Upper lobe of right lung (tissue), 1 donor: Measurements from ENCODE around the gene SERPINB2. TPM values are rescaled to one million over a fixed set of nuclear protein-coding genes. Genes with fewer than 3 reads are reported as not detected.

Experiments
- ATAC-seq: fragments of 200-7000 bp; cut with Tn5 transposase; one replicate; pipeline ENCODE4 v1.9.1; 2020; ENCODE audit warnings: mild to moderate bottlenecking, moderate library complexity
- DNase-seq: peaks from one replicate; pipeline ENCODE4 v3.0.0-alpha.2; 2020
- H3K27ac ChIP-seq: fragments of 200-600 bp; one replicate; pipeline ENCODE4 v1.8.0; 2022
- H3K27me3 ChIP-seq: fragments of 200-600 bp; one replicate; pipeline ENCODE4 v1.8.0; 2022; ENCODE audit warnings: mild to moderate bottlenecking
- H3K36me3 ChIP-seq: fragments of 200-600 bp; one replicate; pipeline ENCODE4 v1.8.0; 2022
- H3K4me1 ChIP-seq: fragments of 200-600 bp; one replicate; pipeline ENCODE4 v1.8.0; 2022
- H3K4me3 ChIP-seq: fragments of 200-600 bp; one replicate; pipeline ENCODE4 v1.8.0; 2022; ENCODE audit warnings: mild to moderate bottlenecking
- H3K9me3 ChIP-seq: fragments of 200-600 bp; one replicate; pipeline ENCODE4 v1.8.0; 2022
- intact Hi-C: fragments of 100-400 bp; cut with DNase I; formaldehyde crosslinking; loops from one replicate; pipeline ENCODE4 v1.11.0; 2022
- total RNA-seq: library from RNA; stranded (reverse); fragmentation: NEBNext Ultra II Directional; extraction: Animal tissue kit (Norgen Biotek cat#: 25700); gene quantifications from one replicate; pipeline ENCODE4 v1.2.1, GENCODE V29; 2021
- TF ChIP-seq, protein P1 (sequence below): fragments of 200-600 bp; IDR thresholded peaks from one replicate; pipeline ENCODE4 v1.8.0; 2022; ENCODE audit warnings: antibody characterized with exemption
- donor health status: DM: no; HTN: yes; CAD: no; lungs with severe emphysema.

Gene SERPINB2
- total RNA-seq, 1 donor from 2014 or later = 0.38 TPM

DNA sequence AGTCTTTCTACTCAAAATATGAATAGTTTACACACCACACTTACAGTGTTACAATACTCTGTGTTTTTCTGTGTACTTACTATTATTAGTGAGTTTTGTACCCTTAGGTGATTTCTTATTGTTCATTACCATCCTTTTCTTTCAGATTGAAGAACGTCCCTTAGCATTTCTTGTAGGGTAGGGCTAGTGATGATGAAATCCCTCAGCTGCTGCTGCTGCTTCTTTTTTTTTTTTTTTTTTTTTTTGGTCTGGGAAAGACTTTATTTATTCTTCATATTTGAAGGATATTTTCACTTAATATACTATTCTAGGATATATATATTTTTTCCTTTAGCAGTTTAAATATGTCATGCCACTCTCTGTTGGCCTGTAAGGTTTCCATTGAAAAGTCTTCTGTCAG, 29.0 kb upstream of the SERPINB2 start:
- Histone ChIP-seq H3K27ac (no peak overlapping the region), H3K9me3 (no peaks in the 10 kb centered on the region), H3K4me1 (no peaks in the 10 kb centered on the region), H3K4me3 (no peak overlapping the region), H3K27me3 (no peaks in the 10 kb centered on the region), H3K36me3 (no peaks in the 10 kb centered on the region)
- intact Hi-C loops = no loop called here
- TF ChIP-seq, protein P1, sequence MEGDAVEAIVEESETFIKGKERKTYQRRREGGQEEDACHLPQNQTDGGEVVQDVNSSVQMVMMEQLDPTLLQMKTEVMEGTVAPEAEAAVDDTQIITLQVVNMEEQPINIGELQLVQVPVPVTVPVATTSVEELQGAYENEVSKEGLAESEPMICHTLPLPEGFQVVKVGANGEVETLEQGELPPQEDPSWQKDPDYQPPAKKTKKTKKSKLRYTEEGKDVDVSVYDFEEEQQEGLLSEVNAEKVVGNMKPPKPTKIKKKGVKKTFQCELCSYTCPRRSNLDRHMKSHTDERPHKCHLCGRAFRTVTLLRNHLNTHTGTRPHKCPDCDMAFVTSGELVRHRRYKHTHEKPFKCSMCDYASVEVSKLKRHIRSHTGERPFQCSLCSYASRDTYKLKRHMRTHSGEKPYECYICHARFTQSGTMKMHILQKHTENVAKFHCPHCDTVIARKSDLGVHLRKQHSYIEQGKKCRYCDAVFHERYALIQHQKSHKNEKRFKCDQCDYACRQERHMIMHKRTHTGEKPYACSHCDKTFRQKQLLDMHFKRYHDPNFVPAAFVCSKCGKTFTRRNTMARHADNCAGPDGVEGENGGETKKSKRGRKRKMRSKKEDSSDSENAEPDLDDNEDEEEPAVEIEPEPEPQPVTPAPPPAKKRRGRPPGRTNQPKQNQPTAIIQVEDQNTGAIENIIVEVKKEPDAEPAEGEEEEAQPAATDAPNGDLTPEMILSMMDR = no peak
- DNase-seq (no peak), ATAC-seq (no peak)

- DNase-seq (no peak), ATAC-seq (peak; percentile 45)
- intact Hi-C loops = no loop called here
- Histone ChIP-seq H3K36me3 (no peaks in the 10 kb centered on the region), H3K4me3 (no peak overlapping the region), H3K27ac (no peak overlapping the region), H3K9me3 (no peaks in the 10 kb centered on the region), H3K27me3 (no peaks in the 10 kb centered on the region), H3K4me1 (no peaks in the 10 kb centered on the region)
- TF ChIP-seq, protein P1 = no peak
Observed at GRCh38 chr18:63859781-63860475, 27.6 kb upstream of the SERPINB2 start.

DNA sequence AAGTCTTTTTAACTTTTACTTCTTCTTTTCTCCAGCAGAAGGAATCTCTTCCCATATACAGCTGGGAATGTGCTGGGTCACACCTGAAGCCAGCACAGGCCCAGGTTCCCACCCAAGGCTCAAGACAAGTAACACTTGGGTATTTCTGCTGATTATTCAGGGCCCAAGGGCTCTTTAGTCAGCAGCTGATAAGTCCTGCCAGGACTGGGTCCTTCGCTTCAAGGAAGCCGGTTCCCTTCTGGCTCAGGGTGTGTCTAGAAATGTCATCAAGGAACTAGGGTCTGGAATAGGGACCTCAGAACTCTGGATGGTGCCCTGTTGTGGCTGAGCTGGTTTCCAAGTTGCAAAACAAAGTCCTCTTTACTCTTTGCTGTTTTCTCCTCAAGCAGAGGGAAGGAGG, 27.0 kb upstream of the SERPINB2 start:
- intact Hi-C loops = no loop called here
- Histone ChIP-seq H3K9me3 (no peaks in the 10 kb centered on the region), H3K4me1 (no peaks in the 10 kb centered on the region), H3K4me3 (no peak overlapping the region), H3K27me3 (no peaks in the 10 kb centered on the region), H3K27ac (no peak overlapping the region), H3K36me3 (no peaks in the 10 kb centered on the region)
- peak; percentile 58 for ATAC-seq
- TF ChIP-seq, protein P1 = no peak
- DNase-seq = no peak

DNA sequence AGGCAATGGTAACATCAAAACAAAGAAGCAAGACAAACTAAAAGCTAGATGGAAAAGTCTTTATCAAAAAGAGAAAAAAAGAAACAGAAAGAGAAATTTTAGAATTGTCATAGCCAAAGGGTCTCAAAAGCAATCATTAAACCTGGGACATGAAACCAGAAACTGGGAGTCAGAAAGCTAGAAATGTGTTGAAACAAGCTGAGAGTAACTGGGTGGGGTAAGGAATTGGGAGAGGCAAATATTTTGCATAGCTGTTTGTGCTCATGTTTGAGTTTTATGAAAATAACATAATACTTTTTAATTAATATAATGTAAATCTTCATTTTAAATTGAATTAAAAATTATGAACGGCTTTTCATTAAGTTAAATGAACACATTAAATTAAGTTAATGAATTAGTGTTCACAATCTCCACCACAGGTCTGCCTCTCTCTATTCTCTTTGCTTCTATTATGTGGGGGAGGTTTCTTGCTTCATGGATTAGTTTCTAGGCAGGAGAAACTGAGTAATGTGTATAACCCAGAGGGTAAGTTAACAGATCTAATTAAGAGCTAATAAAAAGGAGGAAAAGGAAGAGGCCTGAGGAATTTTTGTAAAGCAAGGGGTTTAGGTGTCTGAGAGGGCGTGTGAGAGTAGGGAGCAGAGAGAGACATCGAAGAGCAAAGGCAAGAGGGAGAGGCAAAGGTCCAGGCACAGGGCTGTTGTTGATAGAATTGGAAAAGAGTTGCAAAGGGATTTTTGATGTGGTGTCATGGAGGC, 20.0 kb upstream of the SERPINB2 start:
- intact Hi-C loops = no loop called here
- Histone ChIP-seq H3K4me3 (no peak overlapping the region), H3K9me3 (no peaks in the 10 kb centered on the region), H3K4me1 (no peaks in the 10 kb centered on the region), H3K36me3 (no peaks in the 10 kb centered on the region), H3K27me3 (no peaks in the 10 kb centered on the region), H3K27ac (no peak overlapping the region)
- ATAC-seq (no peak), DNase-seq (no peak)
- TF ChIP-seq, protein P1 = no peak

DNA sequence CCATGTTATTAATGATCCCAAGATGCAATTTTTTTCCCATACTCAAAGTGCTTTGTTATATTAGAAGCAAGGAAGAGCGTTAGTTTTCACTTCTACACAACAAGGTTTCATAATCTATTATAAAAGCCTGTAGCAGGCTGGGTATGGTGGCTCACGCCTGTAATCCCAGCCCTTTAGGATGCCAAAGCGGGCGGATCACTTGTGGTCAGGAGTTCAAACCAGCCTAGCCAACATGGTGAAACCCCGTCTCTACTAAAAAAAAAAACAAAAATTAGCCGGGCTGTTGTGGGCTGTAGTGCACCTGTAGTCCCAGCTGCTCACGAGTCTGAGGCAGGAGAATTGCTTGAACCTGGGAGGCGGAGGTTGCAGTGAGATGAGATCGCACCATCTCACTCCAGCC, 19.0 kb upstream of the SERPINB2 start:
- H3K27ac ChIP-seq = no peak overlapping the region
- TF ChIP-seq, protein P1 = no peak
- no peaks in the 10 kb centered on the region for H3K9me3 ChIP-seq
- DNase-seq (no peak), ATAC-seq (no peak)
- H3K4me1 ChIP-seq = no peaks in the 10 kb centered on the region
- no peaks in the 10 kb centered on the region for H3K27me3 ChIP-seq
- no peak overlapping the region for H3K4me3 ChIP-seq
- intact Hi-C loops = no loop called here
- no peaks in the 10 kb centered on the region for H3K36me3 ChIP-seq
